Subcutaneous abdominal adipose tissue (tissue), 5 donors: ENCODE results near the gene GRB10.

ENCODE experiments used
- H3K27ac ChIP-seq: one replicate; pipeline ENCODE4 v1.7.0; 2013; ENCODE audit warnings: low read depth, mild to moderate bottlenecking, inconsistent platforms, low read length, moderate library complexity
- H3K27me3 ChIP-seq, 5 donors: one replicate each; pipeline ENCODE4 v1.7.0; 2013; ENCODE audit warnings: low read length in 5 of 5, inconsistent platforms in 1 of 5; ENCODE audit not compliant: control insufficient read depth in 5 of 5, insufficient read depth in 4 of 5
- H3K36me3 ChIP-seq, 5 donors: one replicate each; pipeline ENCODE4 v1.7.0; 2013; ENCODE audit warnings: low read length in 5 of 5; ENCODE audit not compliant: control insufficient read depth in 5 of 5, insufficient read depth in 5 of 5
- H3K4me1 ChIP-seq, 5 donors: one replicate each; pipeline ENCODE4 v1.7.0; 2013; ENCODE audit warnings: low read length in 5 of 5, mild to moderate bottlenecking in 3 of 5, moderate library complexity in 1 of 5; ENCODE audit not compliant: control insufficient read depth in 5 of 5, insufficient read depth in 5 of 5
- H3K4me3 ChIP-seq, 5 donors: one replicate each; pipeline ENCODE4 v1.7.0; 2013; ENCODE audit warnings: low read length in 5 of 5, low read depth in 1 of 5
- H3K9ac ChIP-seq, 5 donors: one replicate each; pipeline ENCODE4 v1.7.0; 2013; ENCODE audit warnings: low read length in 5 of 5, mild to moderate bottlenecking in 4 of 5, moderate library complexity in 3 of 5
- H3K9me3 ChIP-seq, 5 donors: one replicate each; pipeline ENCODE4 v1.7.0; 2013; ENCODE audit warnings: low read length in 5 of 5; ENCODE audit not compliant: control insufficient read depth in 5 of 5
- donor health status: healthy.
- donor health status: healthy.
- donor health status: healthy.
- donor health status: healthy.
- donor health status: healthy.

GRB10 gene

DNA sequence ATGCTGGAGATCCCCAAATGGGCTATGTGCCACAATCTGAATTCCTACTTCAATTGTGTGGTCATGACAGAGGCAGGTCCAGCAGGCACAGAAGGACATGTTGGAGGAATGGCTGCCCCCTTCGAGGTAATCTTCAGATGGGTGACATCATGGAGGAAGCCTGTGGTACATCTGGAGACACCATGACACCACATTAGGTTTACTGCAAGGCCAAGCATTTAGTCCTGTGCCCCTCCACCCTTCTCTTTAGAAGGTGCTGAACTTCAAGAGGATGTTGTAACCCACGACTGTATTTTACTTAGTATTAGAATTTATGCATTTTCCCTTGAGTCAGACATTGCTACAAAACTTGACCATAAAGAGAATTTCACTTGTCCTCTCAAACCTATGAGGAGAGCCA, 142.4 kb downstream of the GRB10 start:
- H3K27me3 ChIP-seq: no peaks in the 10 kb centered on the region
- no peak overlapping the region for H3K9ac ChIP-seq
- H3K9me3 ChIP-seq: peaks cover 0 to 4% (median 0%) of the 10 kb centered on the region in 5 donors
- no peaks in the 10 kb centered on the region for H3K36me3 ChIP-seq
- H3K4me3 ChIP-seq: no peak overlapping the region
- no peak overlapping the region for H3K27ac ChIP-seq
- H3K4me1 ChIP-seq: peaks cover 0 to 9% (median 0%) of the 10 kb centered on the region in 5 donors

DNA sequence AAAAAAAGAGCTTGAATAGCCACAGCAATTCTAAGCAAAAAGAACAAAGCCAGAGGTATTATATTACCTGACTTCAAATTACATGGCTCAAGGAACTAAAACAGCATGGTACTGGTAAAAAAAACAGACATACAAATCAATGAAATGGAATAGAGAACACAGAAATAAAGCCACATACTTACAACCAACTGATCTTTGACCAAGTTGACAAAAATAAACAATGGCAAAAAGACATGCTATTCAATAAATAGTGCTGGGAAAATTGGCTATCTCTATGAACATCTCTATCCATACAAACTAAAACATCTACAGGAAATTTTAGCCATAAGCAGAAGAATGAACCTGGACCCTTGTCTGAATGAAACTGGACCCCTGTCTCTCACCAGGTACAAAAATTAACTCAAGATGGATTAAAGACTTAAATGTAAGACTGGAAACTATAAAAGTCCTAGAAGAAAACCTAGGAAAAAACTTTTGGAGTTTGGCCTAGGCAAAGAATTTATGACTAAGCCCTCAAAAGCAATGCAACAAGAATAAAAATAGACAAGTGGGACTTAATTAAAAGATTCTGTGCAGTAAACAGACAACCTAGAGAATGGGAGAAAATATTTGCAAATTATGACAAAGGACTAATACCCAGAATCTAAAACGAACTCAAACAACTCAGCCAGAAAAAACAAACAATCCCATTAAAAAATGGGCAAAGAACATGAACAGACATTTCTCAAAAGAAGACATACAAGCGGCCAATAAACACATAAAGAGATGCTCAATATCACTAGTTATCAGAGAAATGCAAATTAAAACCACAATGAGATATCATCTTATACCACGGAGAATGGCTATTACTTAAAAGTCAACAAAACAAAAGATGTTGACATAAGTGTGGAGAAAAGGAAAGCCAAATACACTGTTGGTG, 144.7 kb downstream of the GRB10 start:
- Histone ChIP-seq H3K36me3 (no peaks in the 10 kb centered on the region), H3K9ac (no peak overlapping the region), H3K9me3 (peaks cover 0 to 4% (median 0%) of the 10 kb centered on the region in 5 donors), H3K4me1 (peaks cover 0 to 9% (median 0%) of the 10 kb centered on the region in 5 donors), H3K4me3 (no peak overlapping the region), H3K27me3 (no peaks in the 10 kb centered on the region), H3K27ac (no peak overlapping the region)

DNA sequence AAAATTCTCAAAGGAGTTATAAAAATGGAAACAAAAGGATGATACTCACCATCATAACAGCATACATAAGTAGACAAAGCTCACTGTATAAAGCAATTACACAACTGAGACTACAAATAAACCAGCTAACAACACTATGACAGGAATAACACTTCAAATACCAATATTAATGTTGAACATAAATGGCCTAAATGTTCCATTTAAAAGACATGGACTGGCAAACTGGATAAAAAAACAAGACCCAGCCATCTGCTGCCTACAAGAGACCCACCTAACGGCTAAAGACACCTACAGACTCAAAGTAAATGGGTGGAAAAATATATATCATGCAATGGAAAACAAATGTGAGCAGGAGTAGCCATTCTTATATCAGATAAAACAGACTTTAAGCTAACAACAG, 148.3 kb downstream of the GRB10 start:
- H3K4me1 ChIP-seq: peaks cover 0 to 8% (median 4%) of the 10 kb centered on the region in 5 donors
- no peaks in the 10 kb centered on the region for H3K27me3 ChIP-seq
- H3K36me3 ChIP-seq: peaks cover 0 to 2% (median 0%) of the 10 kb centered on the region in 5 donors
- no peak overlapping the region for H3K4me3 ChIP-seq
- H3K27ac ChIP-seq: no peak overlapping the region
- peaks cover 0 to 4% (median 0%) of the 10 kb centered on the region in 5 donors for H3K9me3 ChIP-seq
- no peak overlapping the region for H3K9ac ChIP-seq

- Histone ChIP-seq H3K36me3 (peaks cover 0 to 2% (median 0%) of the 10 kb centered on the region in 5 donors), H3K9me3 (peaks cover 0 to 4% (median 0%) of the 10 kb centered on the region in 5 donors), H3K4me3 (no peak overlapping the region), H3K27ac (no peak overlapping the region), H3K9ac (no peak overlapping the region), H3K27me3 (no peaks in the 10 kb centered on the region), H3K4me1 (peaks cover 0 to 8% (median 4%) of the 10 kb centered on the region in 5 donors)
Observed at GRCh38 chr7:50633414-50633710, 149.3 kb downstream of the GRB10 start.

DNA sequence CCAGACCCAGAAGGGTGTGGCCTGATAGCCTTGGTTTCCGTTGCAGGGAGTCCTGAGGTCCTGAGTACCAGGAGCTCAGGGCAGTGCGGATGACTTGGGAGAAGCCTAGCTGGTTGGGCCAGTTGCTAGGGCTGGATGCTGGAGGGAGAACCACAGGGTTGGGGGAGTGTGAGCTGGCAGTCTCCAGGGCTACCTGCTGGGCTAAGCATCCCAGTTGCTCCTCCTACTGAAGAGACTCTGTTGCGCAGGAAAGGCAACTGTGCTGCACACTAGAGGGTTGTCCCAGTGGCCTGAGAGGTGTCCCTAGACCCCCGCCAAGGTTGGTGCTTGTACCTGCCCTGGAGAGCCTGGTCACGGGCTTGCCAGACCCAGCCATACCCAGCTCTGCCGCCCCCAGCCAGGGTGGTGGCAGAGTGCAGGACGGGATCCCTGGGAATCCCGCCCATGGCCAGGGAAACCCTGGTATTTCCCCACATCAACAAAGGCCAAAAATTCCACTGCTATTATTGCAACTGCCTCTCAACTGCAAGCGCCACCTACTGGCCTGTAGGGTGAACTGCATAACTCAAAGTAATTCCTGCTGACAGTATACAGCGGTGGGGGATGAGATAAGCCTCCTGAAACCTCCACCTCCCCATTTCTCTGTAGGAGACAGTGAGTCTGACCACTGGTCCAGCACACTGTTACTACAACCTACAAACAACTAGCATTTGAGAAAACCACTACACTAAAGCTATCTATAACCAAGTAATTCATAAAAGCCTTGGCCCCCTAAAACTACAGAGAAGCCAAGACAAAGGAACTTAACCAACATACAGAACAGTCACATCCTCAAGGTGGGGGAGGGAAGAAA, 149.9 kb downstream of the GRB10 start:
- H3K27me3 ChIP-seq: no peaks in the 10 kb centered on the region
- peaks cover 0 to 4% (median 0%) of the 10 kb centered on the region in 5 donors for H3K9me3 ChIP-seq
- H3K4me3 ChIP-seq: no peak overlapping the region
- H3K9ac ChIP-seq: peak overlapping the region in 1 of 5 donors; percentile 11
- H3K4me1 ChIP-seq: peaks cover 0 to 8% (median 4%) of the 10 kb centered on the region in 5 donors
- no peak overlapping the region for H3K27ac ChIP-seq
- H3K36me3 ChIP-seq: peaks cover 0 to 2% (median 0%) of the 10 kb centered on the region in 5 donors

DNA sequence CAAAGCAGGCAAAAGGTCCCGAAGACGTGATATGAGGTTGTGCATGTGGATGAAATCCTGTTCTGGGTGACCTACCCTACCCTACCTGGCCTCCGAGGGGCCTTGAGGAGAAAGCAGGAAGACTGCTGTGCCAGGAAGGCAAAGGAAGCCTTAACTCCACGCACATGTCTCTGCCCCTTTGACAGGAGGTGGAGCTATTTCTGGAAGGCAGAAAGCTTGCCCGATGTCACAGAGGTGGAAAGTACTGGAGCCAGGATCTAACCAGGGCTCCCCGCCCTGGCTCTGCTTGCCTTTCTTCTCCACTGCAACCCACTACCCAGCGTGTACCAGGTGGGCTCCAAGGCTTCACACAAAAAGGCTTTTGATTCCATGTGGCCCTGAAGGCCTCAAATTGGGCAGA, 151.1 kb downstream of the GRB10 start:
- peaks cover 0 to 8% (median 4%) of the 10 kb centered on the region in 5 donors for H3K4me1 ChIP-seq
- H3K27ac ChIP-seq: no peak overlapping the region
- no peak overlapping the region for H3K4me3 ChIP-seq

DNA sequence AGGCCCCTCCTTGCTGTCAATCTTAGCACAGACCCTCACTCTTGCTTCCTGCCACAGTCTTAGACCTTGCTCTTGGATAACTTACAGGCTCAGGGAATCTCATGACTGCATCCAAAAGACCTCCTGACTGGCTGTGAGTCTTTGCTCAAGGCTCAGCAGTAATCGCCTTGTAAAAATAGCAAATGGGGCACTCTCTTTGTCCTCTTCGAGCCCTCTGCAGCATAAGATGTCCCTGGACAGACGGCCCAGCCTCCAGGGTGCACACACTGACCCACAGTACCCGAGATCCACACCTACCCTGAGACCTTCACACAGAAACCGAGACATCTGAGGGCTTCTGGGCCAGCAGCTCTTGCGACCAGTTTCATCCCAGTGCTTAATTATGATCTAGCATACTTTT, 151.6 kb downstream of the GRB10 start:
- no peak overlapping the region for H3K27ac ChIP-seq
- peaks cover 0 to 1% (median 0%) of the 10 kb centered on the region in 5 donors for H3K9me3 ChIP-seq
- peaks cover 0 to 13% (median 7%) of the 10 kb centered on the region in 5 donors for H3K36me3 ChIP-seq
- no peak overlapping the region for H3K4me3 ChIP-seq
- no peak overlapping the region for H3K9ac ChIP-seq
- H3K27me3 ChIP-seq: no peaks in the 10 kb centered on the region
- peaks cover 0 to 8% (median 4%) of the 10 kb centered on the region in 5 donors for H3K4me1 ChIP-seq

More for the DNA sequence above, 151.1 kb downstream of the GRB10 start:
- Histone ChIP-seq H3K27me3 (no peaks in the 10 kb centered on the region), H3K9me3 (peaks cover 0 to 4% (median 0%) of the 10 kb centered on the region in 5 donors), H3K9ac (peak overlapping the region in 1 of 5 donors; percentile 14), H3K36me3 (peaks cover 0 to 8% (median 1%) of the 10 kb centered on the region in 5 donors)

DNA sequence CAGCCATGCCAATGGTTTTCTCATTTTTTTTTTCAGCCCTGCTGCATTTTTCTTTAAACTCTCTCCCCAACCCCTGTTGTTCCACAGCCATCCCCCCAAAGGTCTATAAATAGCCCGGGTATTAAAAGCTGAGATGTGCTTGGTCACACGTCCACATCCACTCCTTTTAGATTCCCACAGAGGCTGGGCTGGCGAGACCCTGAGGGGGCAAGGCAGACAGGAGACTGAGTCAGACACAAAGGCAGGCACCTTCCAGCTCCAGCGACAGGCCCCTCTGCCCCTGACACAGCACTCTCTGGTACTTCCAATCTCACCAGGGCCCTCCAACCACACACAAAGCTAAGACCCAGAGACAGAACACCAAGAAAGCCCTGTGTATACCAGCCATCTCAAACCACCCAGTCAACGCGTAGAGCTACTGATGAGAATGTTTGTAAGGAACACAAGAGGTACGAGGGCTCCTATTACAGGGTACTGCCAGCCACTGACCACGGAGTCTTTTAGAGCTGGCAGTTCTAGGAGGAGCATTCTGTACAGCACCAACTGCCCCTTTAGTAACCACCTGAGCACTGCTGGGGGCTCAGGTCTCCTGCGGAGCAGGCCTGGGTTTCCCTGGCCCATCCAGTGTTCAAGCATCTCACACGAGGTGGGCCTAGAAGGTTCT, 153.3 kb downstream of the GRB10 start:
- Histone ChIP-seq H3K36me3 (peaks cover 0 to 17% (median 11%) of the 10 kb centered on the region in 5 donors), H3K9ac (no peak overlapping the region), H3K4me1 (peaks cover 0 to 8% (median 4%) of the 10 kb centered on the region in 5 donors), H3K9me3 (no peaks in the 10 kb centered on the region), H3K4me3 (no peak overlapping the region), H3K27me3 (no peaks in the 10 kb centered on the region), H3K27ac (no peak overlapping the region)

DNA sequence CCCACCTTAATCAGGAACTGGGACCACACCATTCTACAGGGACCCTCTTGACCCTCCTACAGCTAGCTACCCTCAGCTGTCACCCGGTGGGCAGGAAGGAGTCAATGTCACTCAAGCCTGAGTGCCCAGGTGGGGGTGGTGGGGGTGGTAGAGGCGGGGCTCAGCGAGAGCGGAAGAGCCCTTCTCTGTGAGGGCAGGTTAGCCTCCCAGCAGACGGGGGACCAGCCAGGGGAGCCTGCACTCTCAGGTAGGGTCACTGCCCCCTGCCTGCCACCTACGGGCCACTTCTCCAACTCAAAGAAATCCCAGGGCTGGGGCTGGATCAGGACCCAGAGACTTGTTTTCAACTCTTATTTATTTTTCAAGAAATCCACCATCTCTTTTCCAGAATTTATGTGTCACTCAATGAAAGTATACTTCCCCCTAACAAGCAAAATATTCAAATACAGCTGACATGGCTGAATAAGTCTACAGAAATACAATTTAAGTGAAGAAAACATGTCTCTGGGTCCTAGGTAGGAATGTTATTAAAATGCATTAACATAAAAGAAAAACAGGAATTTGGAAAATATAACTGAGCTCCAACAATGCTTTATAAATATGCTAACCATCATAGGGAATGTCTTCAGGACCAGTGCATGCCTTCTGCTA, 154.1 kb downstream of the GRB10 start:
- Histone ChIP-seq H3K36me3 (peaks cover 0 to 17% (median 11%) of the 10 kb centered on the region in 5 donors), H3K9ac (no peak overlapping the region), H3K27me3 (no peaks in the 10 kb centered on the region), H3K4me1 (peaks cover 0 to 8% (median 4%) of the 10 kb centered on the region in 5 donors), H3K4me3 (no peak overlapping the region), H3K9me3 (no peaks in the 10 kb centered on the region), H3K27ac (no peak overlapping the region)
